HG03457 (cell line): ENCODE data around the gene GON4L.
"Not testable (repeated sequence)": the region's sequence is repeated elsewhere in the genome, so short reads cannot be mapped to it uniquely, and the experiment has no call there.

Experiments
- ATAC-seq: cut with Tn5 transposase; IDR thresholded peaks from one replicate; pipeline ENCODE4 v1.9.1; 2021; ENCODE audit warnings: moderate number of reproducible peaks; ENCODE audit not compliant: unreplicated experiment

Gene GON4L

GRCh38 chr1:155759966-155760630 is 96.9 kb downstream of the GON4L start:
- no peak for ATAC-seq

GRCh38 chr1:155759017-155759416 is 98.0 kb downstream of the GON4L start:
- not testable (repeated sequence) for ATAC-seq

GRCh38 chr1:155748141-155748540 is 108.9 kb downstream of the GON4L start:
- not testable (repeated sequence) for ATAC-seq

- ATAC-seq, result not testable (repeated sequence)
Observed at GRCh38 chr1:155747586-155747985, 109.4 kb downstream of the GON4L start.

GRCh38 chr1:155745284-155746228 is 111.5 kb downstream of the GON4L start:
- ATAC-seq, result peak; percentile 78

GRCh38 chr1:155744711-155745283 is 112.2 kb downstream of the GON4L start:
- ATAC-seq, result no peak

GRCh38 chr1:155741908-155742307 is 115.1 kb downstream of the GON4L start:
- no peak for ATAC-seq

- ATAC-seq, result no peak
Observed at GRCh38 chr1:155740995-155741394, 116.0 kb downstream of the GON4L start.

GRCh38 chr1:155729031-155729898 is 127.7 kb downstream of the GON4L start:
- ATAC-seq, result no peak

- no peak for ATAC-seq
Observed at GRCh38 chr1:155725142-155725541, 131.9 kb downstream of the GON4L start.

GRCh38 chr1:155719703-155720102 is 137.3 kb downstream of the GON4L start:
- ATAC-seq, result no peak

GRCh38 chr1:155718524-155719115 is 138.4 kb downstream of the GON4L start:
- ATAC-seq, result not testable (repeated sequence)

- no peak for ATAC-seq
Observed at GRCh38 chr1:155717041-155717440, 140.0 kb downstream of the GON4L start.

GRCh38 chr1:155715777-155716176 is 141.2 kb downstream of the GON4L start:
- ATAC-seq, result no peak

- not testable (repeated sequence) for ATAC-seq
Observed at GRCh38 chr1:155715056-155715455, 142.0 kb downstream of the GON4L start.

- no peak for ATAC-seq
Observed at GRCh38 chr1:155713075-155713474, 143.9 kb downstream of the GON4L start.

GRCh38 chr1:155712636-155713035 is 144.4 kb downstream of the GON4L start:
- ATAC-seq, result not testable (repeated sequence)

- not testable (repeated sequence) for ATAC-seq
Observed at GRCh38 chr1:155711457-155711856, 145.6 kb downstream of the GON4L start.

- ATAC-seq, result no peak
Observed at GRCh38 chr1:155709391-155709790, 147.6 kb downstream of the GON4L start.

GRCh38 chr1:155706139-155706538 is 150.9 kb downstream of the GON4L start:
- ATAC-seq, result no peak
